NT2/D1 (cell line): ENCODE data around the gene CACNA1G.

Source experiments
- DNase-seq: peaks from one replicate; pipeline ENCODE4 v3.0.0-alpha.2; 2011; ENCODE audit warnings: low read depth, low spot score
- H3K27me3 ChIP-seq: 2 replicates; pipeline ENCODE4 v1.6.0; 2011; ENCODE audit warnings: mild to moderate bottlenecking; ENCODE audit not compliant: insufficient read length, insufficient read depth
- H3K36me3 ChIP-seq: 2 replicates; pipeline ENCODE4 v1.6.1; 2011; ENCODE audit warnings: mild to moderate bottlenecking, low read length, mixed read lengths; ENCODE audit not compliant: insufficient read depth, insufficient read length
- H3K4me1 ChIP-seq: 2 replicates; pipeline ENCODE4 v1.5.1; 2011; ENCODE audit not compliant: insufficient read depth, insufficient read length
- H3K4me3 ChIP-seq: 2 replicates; pipeline ENCODE4 v1.5.1; 2011; ENCODE audit warnings: low read depth; ENCODE audit not compliant: insufficient read length
- H3K9ac ChIP-seq: 2 replicates; pipeline ENCODE4 v1.6.0; 2011; ENCODE audit warnings: low read depth; ENCODE audit not compliant: insufficient read length
- H3K9me3 ChIP-seq: 2 replicates; pipeline ENCODE4 v1.5.1; 2011; ENCODE audit warnings: mild to moderate bottlenecking, low read length; ENCODE audit not compliant: insufficient read depth
- SUZ12 ChIP-seq: IDR thresholded peaks from 2 replicates; pipeline ENCODE4 v1.6.1; 2011; ENCODE audit not compliant: insufficient read length, insufficient read depth; ENCODE audit errors: extremely low read depth
- YY1 ChIP-seq: IDR thresholded peaks from 2 replicates; pipeline ENCODE4 v1.6.1; 2011; ENCODE audit not compliant: insufficient read length, insufficient read depth
- ZNF274 ChIP-seq: IDR thresholded peaks from 2 replicates; pipeline ENCODE4 v1.6.1; 2011; ENCODE audit warnings: mild to moderate bottlenecking, low read depth, low read length

Gene CACNA1G

GRCh38 chr17:50534222-50534978 lies 26.1 kb upstream of the CACNA1G start:
- TF ChIP-seq YY1 (no peak), ZNF274 (no peak), SUZ12 (no peak)
- Histone ChIP-seq H3K9ac (no peak overlapping the region), H3K9me3 (no peaks in the 10 kb centered on the region), H3K27me3 (peaks cover 41% of the 10 kb centered on the region), H3K36me3 (no peaks in the 10 kb centered on the region), H3K4me3 (no peak overlapping the region), H3K4me1 (peaks cover 35% of the 10 kb centered on the region)
- DNase-seq, result no peak

GRCh38 chr17:50534979-50535326 lies 25.6 kb upstream of the CACNA1G start:
- no peak for DNase-seq
- peaks cover 38% of the 10 kb centered on the region for H3K4me1 ChIP-seq
- H3K9me3 ChIP-seq, result no peaks in the 10 kb centered on the region
- TF ChIP-seq YY1 (no peak), ZNF274 (no peak)
- H3K36me3 ChIP-seq, result no peaks in the 10 kb centered on the region
- no peak overlapping the region for H3K4me3 ChIP-seq
- peaks cover 41% of the 10 kb centered on the region for H3K27me3 ChIP-seq
- no peak overlapping the region for H3K9ac ChIP-seq

- H3K9ac ChIP-seq, result no peak overlapping the region
- H3K4me3 ChIP-seq, result no peak overlapping the region
- H3K36me3 ChIP-seq, result no peaks in the 10 kb centered on the region
- H3K9me3 ChIP-seq, result no peaks in the 10 kb centered on the region
- peaks cover 41% of the 10 kb centered on the region for H3K27me3 ChIP-seq
- peaks cover 38% of the 10 kb centered on the region for H3K4me1 ChIP-seq
- TF ChIP-seq YY1 (no peak), SUZ12 (no peak), ZNF274 (no peak)
- no peak for DNase-seq
Observed at GRCh38 chr17:50535407-50535806, 25.1 kb upstream of the CACNA1G start.

- no peaks in the 10 kb centered on the region for H3K9me3 ChIP-seq
- no peak for TF ChIP-seq SUZ12
- no peak for TF ChIP-seq YY1
- no peak for TF ChIP-seq ZNF274
- H3K9ac ChIP-seq, result no peak overlapping the region
- peaks cover 43% of the 10 kb centered on the region for H3K4me1 ChIP-seq
- no peak for DNase-seq
- no peaks in the 10 kb centered on the region for H3K36me3 ChIP-seq
- no peak overlapping the region for H3K4me3 ChIP-seq
- peaks cover 44% of the 10 kb centered on the region for H3K27me3 ChIP-seq
Observed at GRCh38 chr17:50536683-50537646, 23.6 kb upstream of the CACNA1G start.

GRCh38 chr17:50537721-50538548 lies 22.6 kb upstream of the CACNA1G start:
- TF ChIP-seq ZNF274 (no peak), SUZ12 (no peak), YY1 (no peak)
- no peaks in the 10 kb centered on the region for H3K36me3 ChIP-seq
- peak overlapping the region; percentile 53 for H3K9ac ChIP-seq
- H3K27me3 ChIP-seq, result peaks cover 39% of the 10 kb centered on the region
- peaks cover 43% of the 10 kb centered on the region for H3K4me1 ChIP-seq
- no peak overlapping the region for H3K4me3 ChIP-seq
- no peak for DNase-seq
- H3K9me3 ChIP-seq, result no peaks in the 10 kb centered on the region

GRCh38 chr17:50538549-50539410 lies 21.7 kb upstream of the CACNA1G start:
- no peak for DNase-seq
- no peak for TF ChIP-seq SUZ12
- TF ChIP-seq ZNF274, result no peak
- TF ChIP-seq YY1, result no peak
- Histone ChIP-seq H3K9me3 (no peaks in the 10 kb centered on the region), H3K27me3 (peaks cover 31% of the 10 kb centered on the region), H3K4me3 (no peak overlapping the region), H3K36me3 (no peaks in the 10 kb centered on the region), H3K9ac (peak overlapping the region; percentile 53), H3K4me1 (peaks cover 41% of the 10 kb centered on the region)
